Keratinocyte (primary cell): ENCODE measurements around the gene CHST8. TPM values are rescaled to one million over a fixed set of nuclear protein-coding genes. Genes with fewer than 3 reads are reported as not detected.

Experiments
- DNase-seq: peaks from one replicate; pipeline ENCODE4 v3.0.0-alpha.2; 2011; ENCODE audit warnings: low read depth, missing footprints, low spot score
- FAIRE-seq: peaks from 2 replicates; lab custom pipeline; 2011; peaks lifted over from hg19 to GRCh38; lab: Jason Lieb, UNC
- H2AFZ ChIP-seq: 2 replicates; pipeline ENCODE4 v1.6.0; 2012; ENCODE audit warnings: low read length, control low read depth, inconsistent platforms; ENCODE audit not compliant: control insufficient read depth
- H3K27ac ChIP-seq: 2 replicates; pipeline ENCODE4 v1.5.1; 2011; ENCODE audit warnings: low read length; ENCODE audit not compliant: control insufficient read depth, insufficient read depth
- H3K27me3 ChIP-seq: 3 replicates; pipeline ENCODE4 v1.6.0; 2011; ENCODE audit warnings: low read length; ENCODE audit not compliant: control insufficient read depth, insufficient read depth; ENCODE audit errors: extremely low read depth
- H3K36me3 ChIP-seq, 2 experiments: 2 replicates in 1 of 2; 3 replicates in 1 of 2; pipeline ENCODE4 v1.5.1; 2011; ENCODE audit warnings: low read length in 2 of 2, mild to moderate bottlenecking in 1 of 2; ENCODE audit not compliant: control insufficient read depth in 2 of 2, insufficient read depth in 2 of 2; ENCODE audit errors: extremely low read depth in 1 of 2
- H3K4me1 ChIP-seq: 3 replicates; pipeline ENCODE4 v1.5.1; 2011; ENCODE audit warnings: low read length; ENCODE audit not compliant: control insufficient read depth, insufficient read depth; ENCODE audit errors: extremely low read depth
- H3K4me2 ChIP-seq: 3 replicates; pipeline ENCODE4 v1.6.0; 2011; ENCODE audit warnings: low read depth, low read length; ENCODE audit not compliant: control insufficient read depth, insufficient read depth; ENCODE audit errors: extremely low read depth
- H3K4me3 ChIP-seq, 3 experiments: fragments of 200-600 bp in 1 of 3; sonication (generic) in 1 of 3; 2 replicates in 2 of 3; 3 replicates in 1 of 3; pipeline ENCODE4 v1.5.1; 2011 to 2016; ENCODE audit warnings: low read length in 3 of 3, mild to moderate bottlenecking in 3 of 3, control low read depth in 2 of 3, inconsistent platforms in 1 of 3, low read depth in 1 of 3, mixed read lengths in 1 of 3, mixed run types in 1 of 3, moderate library complexity in 1 of 3; ENCODE audit not compliant: control insufficient read depth in 2 of 3, insufficient read depth in 2 of 3; ENCODE audit errors: extremely low read depth in 1 of 3
- H3K79me2 ChIP-seq: 2 replicates; pipeline ENCODE4 v1.6.0; 2012; ENCODE audit warnings: low read length; ENCODE audit not compliant: control insufficient read depth, insufficient read depth
- H3K9ac ChIP-seq: 3 replicates; pipeline ENCODE4 v1.6.0; 2011; ENCODE audit warnings: low read length; ENCODE audit not compliant: control insufficient read depth, insufficient read depth; ENCODE audit errors: extremely low read depth
- H3K9me1 ChIP-seq: 3 replicates; pipeline ENCODE4 v1.6.0; 2011; ENCODE audit warnings: low read length; ENCODE audit not compliant: control insufficient read depth, insufficient read depth; ENCODE audit errors: extremely low read depth
- H3K9me3 ChIP-seq: 2 replicates; pipeline ENCODE4 v1.5.1; 2012; ENCODE audit warnings: low read depth, low read length; ENCODE audit not compliant: control insufficient read depth
- H4K20me1 ChIP-seq: 3 replicates; pipeline ENCODE4 v1.6.0; 2011; ENCODE audit warnings: low read length; ENCODE audit not compliant: control insufficient read depth, insufficient read depth; ENCODE audit errors: extremely low read depth
- EZH2 ChIP-seq: IDR thresholded peaks from one replicate; pipeline ENCODE4 v1.6.1; 2012; ENCODE audit warnings: inconsistent platforms, mild to moderate bottlenecking, low read length, moderate library complexity
- dilution Hi-C: fragments of 300-500 bp; cut with MboI; formaldehyde crosslinking; loops from one replicate; pipeline ENCODE4 v1.7.0; 2020; ENCODE audit warnings: low sequenced_read_pairs; ENCODE audit not compliant: extremely low pct_ligation_motif_present
- polyA plus RNA-seq, 5 experiments: library from polyadenylated mRNA; depleted of rRNA in 3 of 5; stranded (reverse) in 3 of 5; stranded (forward) in 1 of 5; unstranded in 1 of 5; fragments of >200 nt; gene quantifications; 1 replicate in 1 of 5; 2 replicates in 3 of 5; 3 replicates in 1 of 5; pipeline versions ENCODE4 v1.2.1 to v1.2.3, GENCODE V29; 2011 to 2012; ENCODE audit warnings: missing spikeins in 2 of 5, low read depth in 1 of 5, low replicate concordance in 1 of 5
- TF ChIP-seq, protein P1 (sequence below), 3 experiments: IDR thresholded peaks in 1 of 3; conservative IDR thresholded peaks in 1 of 3; optimal IDR thresholded peaks in 1 of 3; 2 replicates in 2 of 3; 3 replicates in 1 of 3; pipeline versions ENCODE3 to v1.5.1; 2011; ENCODE audit warnings: low read length in 3 of 3, mild to moderate bottlenecking in 3 of 3, moderate library complexity in 2 of 3, control low read depth in 1 of 3, inconsistent platforms in 1 of 3; ENCODE audit not compliant: insufficient read depth in 2 of 3; ENCODE audit errors: extremely low read depth in 1 of 3

CHST8 gene
- polyA plus RNA-seq, 1 donor (not counting 4 experiments of a cell fraction or from before 2014, with no cell fraction given), result not detected

DNA sequence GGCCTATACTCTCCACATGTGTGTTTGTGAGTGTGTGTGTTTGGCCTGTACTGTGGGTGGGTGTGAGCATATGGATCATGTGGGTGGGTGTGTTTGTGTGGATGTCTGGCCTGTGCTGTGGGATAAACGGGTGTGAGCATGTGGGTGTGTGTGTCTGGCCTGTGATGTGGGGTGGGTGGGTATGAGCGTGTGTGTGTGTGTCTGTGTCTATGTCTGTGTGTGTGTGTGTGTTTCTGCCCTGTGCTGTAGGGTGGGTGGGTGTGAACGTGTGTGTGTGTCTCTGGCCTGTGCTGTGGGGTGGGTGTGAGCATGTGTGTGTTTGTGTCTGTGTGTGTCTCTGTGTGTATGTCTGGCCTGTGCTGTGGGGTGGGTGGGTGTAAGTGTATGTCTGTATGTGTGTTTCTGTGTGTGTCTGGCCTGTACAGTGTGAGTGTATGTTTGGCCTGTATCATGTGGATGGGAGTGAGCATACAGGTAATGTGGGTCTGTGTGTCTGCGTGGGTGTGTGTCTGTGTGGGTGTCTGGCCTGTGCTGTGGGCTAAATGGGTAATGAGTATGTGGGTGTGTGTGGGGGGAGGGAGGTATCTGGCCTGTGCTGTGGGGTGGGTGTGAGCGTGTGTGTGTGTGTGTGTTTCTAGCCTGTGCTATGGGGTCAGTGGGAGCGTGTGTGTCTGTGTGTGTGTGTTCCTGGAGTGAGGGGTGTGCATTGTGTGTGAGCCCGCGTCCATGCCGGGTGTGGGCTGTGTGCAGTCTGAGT is 154.2 kb downstream of the CHST8 start:
- H3K4me2 ChIP-seq, result no peak overlapping the region
- peaks cover 3% of the 10 kb centered on the region for H3K4me1 ChIP-seq
- peaks cover 21% of the 10 kb centered on the region for H3K27me3 ChIP-seq
- H3K9me1 ChIP-seq, result no peaks in the 10 kb centered on the region
- TF ChIP-seq, protein P1, sequence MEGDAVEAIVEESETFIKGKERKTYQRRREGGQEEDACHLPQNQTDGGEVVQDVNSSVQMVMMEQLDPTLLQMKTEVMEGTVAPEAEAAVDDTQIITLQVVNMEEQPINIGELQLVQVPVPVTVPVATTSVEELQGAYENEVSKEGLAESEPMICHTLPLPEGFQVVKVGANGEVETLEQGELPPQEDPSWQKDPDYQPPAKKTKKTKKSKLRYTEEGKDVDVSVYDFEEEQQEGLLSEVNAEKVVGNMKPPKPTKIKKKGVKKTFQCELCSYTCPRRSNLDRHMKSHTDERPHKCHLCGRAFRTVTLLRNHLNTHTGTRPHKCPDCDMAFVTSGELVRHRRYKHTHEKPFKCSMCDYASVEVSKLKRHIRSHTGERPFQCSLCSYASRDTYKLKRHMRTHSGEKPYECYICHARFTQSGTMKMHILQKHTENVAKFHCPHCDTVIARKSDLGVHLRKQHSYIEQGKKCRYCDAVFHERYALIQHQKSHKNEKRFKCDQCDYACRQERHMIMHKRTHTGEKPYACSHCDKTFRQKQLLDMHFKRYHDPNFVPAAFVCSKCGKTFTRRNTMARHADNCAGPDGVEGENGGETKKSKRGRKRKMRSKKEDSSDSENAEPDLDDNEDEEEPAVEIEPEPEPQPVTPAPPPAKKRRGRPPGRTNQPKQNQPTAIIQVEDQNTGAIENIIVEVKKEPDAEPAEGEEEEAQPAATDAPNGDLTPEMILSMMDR (optimal IDR thresholded peaks at IDR 0.05 in 1 of 3, IDR thresholded peaks at IDR 0.05 in 1 of 3, conservative IDR thresholded peaks at IDR 0.05 in 1 of 3; ENCODE audit: extremely low read depth in 1 of 3, insufficient read depth in 2 of 3, low read length in 3 of 3), result no peak
- TF ChIP-seq EZH2, result no peak
- DNase-seq (no peak), FAIRE-seq (no peak)
- H3K9me3 ChIP-seq, result no peaks in the 10 kb centered on the region
- H3K79me2 ChIP-seq, result no peaks in the 10 kb centered on the region
- H2AFZ ChIP-seq, result no peak overlapping the region
- H4K20me1 ChIP-seq, result no peaks in the 10 kb centered on the region
- no peak overlapping the region for H3K4me3 ChIP-seq
- dilution Hi-C loops, result no loop called here
- no peaks in the 10 kb centered on the region for H3K36me3 ChIP-seq
- no peak overlapping the region for H3K27ac ChIP-seq
- H3K9ac ChIP-seq, result no peak overlapping the region

GRCh38 chr19:33777351-33777750 is 155.6 kb downstream of the CHST8 start:
- H3K4me1 ChIP-seq, result peaks cover 3% of the 10 kb centered on the region
- FAIRE-seq, result no peak
- no peaks in the 10 kb centered on the region for H3K36me3 ChIP-seq
- H3K9ac ChIP-seq, result no peak overlapping the region
- no peaks in the 10 kb centered on the region for H3K9me3 ChIP-seq
- DNase-seq, result no peak
- TF ChIP-seq, protein P1 (optimal IDR thresholded peaks at IDR 0.05 in 1 of 3, IDR thresholded peaks at IDR 0.05 in 1 of 3, conservative IDR thresholded peaks at IDR 0.05 in 1 of 3; ENCODE audit: extremely low read depth in 1 of 3, insufficient read depth in 2 of 3, low read length in 3 of 3), result no peak
- no peak for TF ChIP-seq EZH2
- dilution Hi-C loops, result no loop called here
- no peaks in the 10 kb centered on the region for H4K20me1 ChIP-seq
- H3K27ac ChIP-seq, result no peak overlapping the region
- H3K9me1 ChIP-seq, result no peaks in the 10 kb centered on the region
- H3K4me2 ChIP-seq, result no peak overlapping the region
- no peak overlapping the region for H2AFZ ChIP-seq
- no peaks in the 10 kb centered on the region for H3K79me2 ChIP-seq
- H3K27me3 ChIP-seq, result peaks cover 27% of the 10 kb centered on the region
- no peak overlapping the region for H3K4me3 ChIP-seq
